ENCODE results near the gene SNX30.

SNX30 gene

GRCh38 chr9:112872019-112872418 is 121.5 kb downstream of the SNX30 start:
- H3K27ac ChIP-seq = no peak overlapping the region

GRCh38 chr9:112873773-112874405 is 123.3 kb downstream of the SNX30 start:
- TF ChIP-seq CTCF (IDR thresholded peaks at IDR 0.05) (no peak), ZFX (IDR thresholded peaks at IDR 0.05; ENCODE audit: borderline replicate concordance) (no peak)
- no peak overlapping the region for H3K27ac ChIP-seq

More at GRCh38 chr9:112872019-112872418, 121.5 kb downstream of the SNX30 start:
- TF ChIP-seq CTCF (IDR thresholded peaks at IDR 0.05) = no peak
- no peak for TF ChIP-seq ZFX (IDR thresholded peaks at IDR 0.05; ENCODE audit: borderline replicate concordance)

GRCh38 chr9:112878752-112879151 is 128.2 kb downstream of the SNX30 start:
- no peak for TF ChIP-seq ZFX (IDR thresholded peaks at IDR 0.05; ENCODE audit: borderline replicate concordance)
- no peak overlapping the region for H3K27ac ChIP-seq

- no peak overlapping the region for H3K27ac ChIP-seq
- TF ChIP-seq CTCF (IDR thresholded peaks at IDR 0.05) = no peak
- TF ChIP-seq ZFX (IDR thresholded peaks at IDR 0.05; ENCODE audit: borderline replicate concordance) = no peak
Observed at GRCh38 chr9:112880650-112881049, 130.1 kb downstream of the SNX30 start.

- H3K27ac ChIP-seq = no peak overlapping the region
- TF ChIP-seq ZFX (IDR thresholded peaks at IDR 0.05; ENCODE audit: borderline replicate concordance) (no peak), CTCF (IDR thresholded peaks at IDR 0.05) (no peak)
Observed at GRCh38 chr9:112881331-112881730, 130.8 kb downstream of the SNX30 start.

- TF ChIP-seq CTCF (IDR thresholded peaks at IDR 0.05) (no peak), ZFX (IDR thresholded peaks at IDR 0.05; ENCODE audit: borderline replicate concordance) (no peak)
- H3K27ac ChIP-seq = no peak overlapping the region
Observed at GRCh38 chr9:112884101-112884500, 133.5 kb downstream of the SNX30 start.

- TF ChIP-seq ZFX (IDR thresholded peaks at IDR 0.05; ENCODE audit: borderline replicate concordance) = no peak
- TF ChIP-seq CTCF (IDR thresholded peaks at IDR 0.05) = no peak
- H3K27ac ChIP-seq = no peak overlapping the region
Observed at GRCh38 chr9:112884721-112885120, 134.2 kb downstream of the SNX30 start.

- TF ChIP-seq CTCF (IDR thresholded peaks at IDR 0.05) = no peak
- TF ChIP-seq ZFX (IDR thresholded peaks at IDR 0.05; ENCODE audit: borderline replicate concordance) = no peak
- H3K27ac ChIP-seq = no peak overlapping the region
Observed at GRCh38 chr9:112885324-112885723, 134.8 kb downstream of the SNX30 start.
